LNCAP (cell line): Measurements from ENCODE around the gene FOXP1.

Source experiments
- CTCF ChIP-seq: fragments of 450-650 bp; IDR thresholded peaks from 2 replicates; pipeline ENCODE4 v1.5.1; 2017; ENCODE audit warnings: mild to moderate bottlenecking

The FOXP1 gene

GRCh38 chr3:71258116-71258515 is 325.4 kb downstream of the FOXP1 start:
- no peak for TF ChIP-seq CTCF

- TF ChIP-seq CTCF: no peak
These were observed 328.0 kb downstream of the FOXP1 start for GRCh38 chr3:71255498-71255897.

GRCh38 chr3:71254281-71255057 is 329.1 kb downstream of the FOXP1 start:
- no peak for TF ChIP-seq CTCF

GRCh38 chr3:71253169-71253568 is 330.4 kb downstream of the FOXP1 start:
- no peak for TF ChIP-seq CTCF

- TF ChIP-seq CTCF: no peak
These were observed 331.1 kb downstream of the FOXP1 start for GRCh38 chr3:71252466-71252865.

GRCh38 chr3:71251156-71251775 is 332.3 kb downstream of the FOXP1 start:
- TF ChIP-seq CTCF: no peak

- no peak for TF ChIP-seq CTCF
These were observed 333.5 kb downstream of the FOXP1 start for GRCh38 chr3:71250026-71250425.
